ENCODE data around the gene TOP3B.

The TOP3B gene

DNA sequence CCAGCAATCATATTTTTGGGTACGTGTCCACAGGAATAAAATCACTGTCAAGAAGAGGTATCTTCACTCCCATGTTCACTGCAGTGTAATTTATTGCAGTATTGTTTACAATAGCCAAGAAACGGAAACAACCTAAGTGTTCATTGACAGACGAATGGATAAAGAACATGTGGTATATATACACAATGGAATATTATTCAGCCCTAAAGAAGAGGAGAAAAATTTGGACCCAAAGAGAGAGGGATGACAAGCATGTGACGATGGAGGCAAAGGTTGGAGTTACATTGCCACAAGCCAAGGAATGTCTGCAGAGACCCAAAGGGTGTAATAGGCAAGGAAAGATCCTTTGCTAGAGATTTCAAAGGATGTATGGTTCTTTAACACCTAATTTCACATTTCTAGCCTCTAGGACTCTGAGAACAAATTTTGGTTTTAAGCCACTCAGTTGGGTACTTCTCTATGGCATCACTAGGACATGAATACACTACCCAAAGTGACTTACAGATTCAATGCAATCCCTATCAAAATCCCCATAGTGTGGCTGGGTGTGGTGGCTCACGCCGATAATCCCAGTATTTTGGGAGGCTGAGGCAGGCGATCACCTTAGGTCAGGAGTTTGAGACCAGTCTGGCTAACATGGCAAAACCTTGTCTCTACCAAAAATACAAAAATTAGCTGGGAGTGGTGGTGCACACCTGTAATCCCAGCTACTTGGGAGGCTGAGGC, 31.1 kb upstream of the TOP3B start:
- no peak for DNase-seq

DNA sequence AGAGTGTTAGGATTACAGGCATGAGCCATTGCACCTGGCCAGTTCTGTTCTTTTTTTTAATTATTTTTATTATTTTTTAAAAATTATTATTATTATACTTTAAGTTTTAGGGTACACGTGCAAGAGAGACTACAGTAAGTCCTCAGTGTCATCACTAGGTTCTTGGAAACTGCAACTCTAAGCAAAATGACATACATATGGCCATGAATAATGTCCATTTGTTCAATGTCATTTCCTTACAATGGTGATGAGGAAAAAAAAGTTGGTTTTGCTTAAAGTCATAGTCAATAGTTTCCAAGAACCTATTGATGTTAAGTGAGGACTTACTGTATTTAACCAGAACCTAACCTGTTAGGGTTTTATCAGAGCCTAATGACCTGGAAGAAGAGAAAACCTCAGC, 29.4 kb upstream of the TOP3B start:
- DNase-seq, result no peak

DNA sequence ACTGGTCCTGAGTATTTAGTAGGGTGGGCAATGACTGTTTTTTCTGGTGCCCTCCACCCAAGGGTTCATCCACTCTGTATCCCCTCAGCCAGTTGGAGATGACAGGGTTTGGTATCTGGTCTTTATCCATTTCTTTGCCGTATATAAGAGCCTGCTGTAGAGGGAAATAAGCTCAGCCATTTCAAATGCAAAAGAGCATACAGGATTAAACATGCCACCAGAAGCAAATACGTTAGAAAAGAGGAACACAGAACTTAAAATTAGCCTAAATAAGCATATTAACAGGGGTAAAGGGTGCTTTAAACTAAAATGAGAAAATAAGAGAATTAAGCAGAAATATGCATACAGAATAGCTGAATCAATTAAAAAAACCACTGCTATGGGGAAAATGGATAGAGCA, 27.8 kb upstream of the TOP3B start:
- no peak for DNase-seq

DNA sequence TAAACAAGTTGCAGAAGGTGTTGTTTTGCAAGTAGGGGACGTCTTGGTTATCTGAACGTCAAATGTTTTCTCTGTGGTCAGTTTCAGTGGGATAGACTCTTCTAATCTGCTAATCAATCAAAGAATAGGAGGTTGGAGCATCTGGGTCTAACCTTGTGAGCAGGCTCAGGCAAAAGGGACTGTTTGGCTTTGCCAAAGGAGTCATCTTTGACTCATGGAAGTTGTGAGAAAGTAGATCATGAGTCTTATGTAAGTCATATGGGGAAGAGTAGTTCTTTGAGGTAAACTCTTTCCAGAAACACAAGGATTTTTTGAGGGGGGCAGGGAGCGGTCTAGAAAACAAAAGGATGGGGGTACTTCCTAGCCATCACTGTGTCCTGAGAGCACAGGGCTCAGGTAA, 27.1 kb upstream of the TOP3B start:
- DNase-seq, result no peak

DNA sequence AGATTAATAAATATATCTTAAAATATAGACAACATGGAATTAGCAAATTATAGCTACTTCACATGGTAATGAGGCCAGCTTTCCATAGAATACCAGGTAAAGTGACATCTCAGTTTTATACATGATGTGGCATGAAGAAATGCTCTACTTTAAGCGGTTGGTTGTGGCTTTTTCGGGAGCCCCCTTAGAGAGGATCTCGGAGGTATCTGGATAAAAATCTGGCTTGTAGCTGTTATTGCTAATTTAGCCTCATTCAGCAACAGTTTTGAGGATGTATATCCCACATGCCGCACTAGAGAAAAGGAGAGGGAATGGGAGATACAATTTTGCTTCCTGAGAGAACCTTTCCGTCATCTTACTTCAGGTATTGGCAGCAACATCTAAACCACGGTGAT, 24.0 kb upstream of the TOP3B start:
- no peak for DNase-seq

DNA sequence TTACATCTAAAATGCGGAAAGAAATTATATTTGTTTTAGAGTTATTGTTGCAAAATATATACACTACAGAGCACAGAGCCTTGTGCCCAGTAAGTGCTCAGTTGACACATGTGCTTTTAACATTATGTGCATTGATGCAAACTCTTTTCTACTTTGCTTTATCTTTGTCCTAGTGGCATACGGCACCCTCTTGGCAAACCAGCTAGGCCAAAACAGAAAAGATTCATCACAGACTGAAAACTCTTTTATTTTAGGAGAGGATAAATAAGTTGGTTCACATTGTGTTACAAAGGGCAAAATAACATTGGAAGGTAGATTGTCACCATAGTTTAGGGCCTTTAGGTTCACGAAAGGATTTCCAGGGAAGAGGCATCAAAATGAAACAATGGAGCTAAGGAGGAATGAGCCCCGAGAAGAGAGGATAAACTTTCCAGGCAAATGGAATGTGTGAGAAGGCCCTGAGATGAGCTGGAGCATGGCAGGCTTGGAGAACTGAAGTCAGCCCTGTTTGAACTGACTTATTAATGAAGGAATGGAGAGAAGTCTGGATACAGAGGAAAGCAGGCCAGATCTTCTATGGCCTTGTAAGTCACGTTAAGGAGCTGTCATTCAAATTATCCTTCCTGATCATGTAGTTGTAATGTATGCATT, 23.5 kb upstream of the TOP3B start:
- no peak for DNase-seq

DNA sequence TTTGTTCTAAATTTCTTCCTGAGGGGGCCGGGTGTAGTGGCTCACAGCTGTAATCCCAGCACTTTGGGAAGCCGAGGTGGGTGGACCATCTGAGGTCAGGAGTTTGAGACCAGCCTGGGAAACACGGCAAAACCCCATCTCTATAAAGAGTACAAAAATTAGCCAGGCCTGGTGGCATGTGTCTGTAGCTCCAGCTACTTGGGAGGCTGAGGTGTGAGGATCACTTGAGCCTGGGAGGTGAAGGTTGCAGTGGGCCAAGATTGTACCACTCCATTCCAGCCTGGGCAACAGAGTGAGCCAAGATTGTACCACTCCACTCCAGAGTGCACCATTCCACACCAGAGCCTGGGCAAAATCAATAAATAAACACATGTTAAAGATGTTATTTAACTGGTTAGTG, 20.6 kb upstream of the TOP3B start:
- DNase-seq, result no peak

DNA sequence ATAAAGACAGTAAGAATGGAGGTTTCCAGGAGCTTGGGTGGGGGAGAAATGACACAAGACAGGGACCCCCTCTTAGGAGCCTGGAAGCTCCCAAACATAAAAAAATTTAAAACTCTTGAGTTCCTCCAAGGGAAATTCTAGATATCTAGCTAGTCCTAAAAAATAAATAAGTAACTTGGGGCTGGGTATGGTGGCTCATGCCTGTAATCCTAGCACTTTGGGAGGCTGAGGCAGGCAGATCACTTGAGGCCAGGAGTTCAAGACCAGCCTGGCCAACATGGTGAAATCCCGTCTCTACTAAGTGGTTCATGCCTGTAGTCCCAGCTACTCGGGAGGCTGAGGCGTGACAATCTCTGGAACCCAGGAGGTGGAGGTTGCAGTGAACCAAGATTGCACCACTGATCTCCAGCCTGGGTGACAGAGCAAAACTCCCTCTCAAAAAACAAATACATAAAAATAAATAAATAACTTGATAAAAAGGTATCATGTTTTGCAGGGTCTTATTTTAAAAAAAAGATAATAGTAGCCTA, 20.0 kb upstream of the TOP3B start:
- DNase-seq, result no peak

DNA sequence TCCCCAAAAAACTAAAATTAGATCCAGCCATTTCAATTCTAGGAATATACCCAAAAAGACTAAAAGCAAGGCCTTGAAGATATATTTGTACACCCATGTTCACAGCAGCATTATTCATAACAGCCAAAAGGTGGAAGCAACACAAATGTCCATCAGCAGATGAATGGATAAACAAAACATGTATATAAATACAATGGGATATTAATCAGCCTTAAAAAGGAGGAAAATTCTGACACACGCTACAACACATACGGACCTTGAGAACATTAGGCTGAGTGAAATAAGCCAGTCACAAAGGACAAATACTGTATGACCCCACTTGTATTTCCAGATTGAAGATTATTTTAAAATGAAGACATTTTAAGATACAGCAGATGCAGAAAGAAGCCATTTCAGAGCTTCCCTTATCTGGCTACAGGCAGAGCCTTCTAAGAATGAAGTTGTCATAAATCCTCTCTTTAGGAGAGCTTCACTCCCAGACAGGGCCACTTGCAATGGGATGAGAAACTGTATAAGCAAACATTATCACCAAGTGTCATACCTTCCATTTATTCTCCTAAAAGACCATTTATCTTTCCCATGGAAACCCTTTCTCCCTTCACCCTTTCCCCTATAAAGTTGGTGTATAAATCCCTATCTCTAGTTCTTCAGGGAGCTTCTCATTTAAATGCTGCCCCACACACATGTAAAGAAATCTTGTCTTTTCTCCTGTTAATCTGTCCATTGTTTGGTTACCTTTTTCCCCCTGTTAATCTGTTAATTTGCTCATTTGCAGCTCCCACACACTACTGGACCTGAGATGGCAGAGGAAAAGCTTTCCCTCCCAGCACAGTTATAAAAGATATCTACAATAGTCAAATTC, 19.3 kb upstream of the TOP3B start:
- no peak for DNase-seq

DNA sequence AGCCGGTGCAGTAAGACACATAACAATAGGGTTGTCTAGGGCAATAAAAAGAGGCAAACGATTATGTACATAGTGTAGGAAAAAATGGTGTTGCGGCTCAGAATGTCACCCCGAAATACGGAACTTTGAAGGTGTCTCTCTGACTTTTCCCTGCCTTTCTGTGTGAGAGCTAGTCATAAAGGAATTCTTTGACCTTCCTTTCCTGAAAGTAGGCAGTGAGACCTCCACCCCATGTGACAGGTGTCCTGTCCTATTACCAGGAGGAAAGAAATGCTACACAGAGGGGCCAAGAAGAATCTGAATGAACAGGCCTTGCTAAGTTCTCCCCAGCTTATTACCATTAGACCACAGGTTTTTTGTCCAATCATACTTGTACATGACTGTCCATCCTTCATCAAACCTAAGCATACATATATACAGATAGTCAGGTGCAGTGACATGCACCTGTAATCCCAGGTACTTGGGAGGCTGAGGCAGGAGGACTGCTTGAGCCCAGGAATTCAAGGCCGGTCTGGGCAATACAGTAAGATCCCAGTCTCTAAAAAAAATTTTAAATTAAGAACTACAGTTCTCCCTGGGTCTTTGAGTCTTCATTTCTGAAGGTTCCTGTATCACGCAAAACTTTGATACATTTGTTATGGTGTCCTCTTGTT, 16.1 kb upstream of the TOP3B start:
- DNase-seq, result no peak

DNA sequence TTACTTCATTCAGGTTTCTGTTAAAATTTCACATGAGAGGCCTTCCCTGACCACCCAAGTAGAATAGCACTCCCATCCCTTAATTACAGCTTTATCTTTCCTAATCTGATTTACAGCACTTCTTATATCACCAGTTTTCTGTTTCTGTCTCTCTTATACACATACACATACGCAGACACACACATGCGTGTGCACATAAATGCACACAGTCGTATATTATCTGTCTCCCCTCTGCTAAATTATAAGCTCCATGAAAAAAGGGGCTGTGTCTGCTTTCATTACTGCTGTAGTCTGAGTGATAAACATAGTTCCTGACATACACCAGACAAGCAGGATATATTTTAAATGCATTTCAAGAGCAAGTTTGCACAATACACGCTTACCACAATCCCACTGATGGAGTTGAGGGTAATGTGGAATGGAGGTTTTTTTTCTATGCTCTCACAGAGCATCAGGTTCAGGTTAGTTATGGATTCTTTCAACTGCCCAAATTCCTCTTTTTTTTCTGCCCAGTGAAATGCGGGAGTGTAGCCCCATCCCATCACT, 13.7 kb upstream of the TOP3B start:
- no peak for DNase-seq

DNA sequence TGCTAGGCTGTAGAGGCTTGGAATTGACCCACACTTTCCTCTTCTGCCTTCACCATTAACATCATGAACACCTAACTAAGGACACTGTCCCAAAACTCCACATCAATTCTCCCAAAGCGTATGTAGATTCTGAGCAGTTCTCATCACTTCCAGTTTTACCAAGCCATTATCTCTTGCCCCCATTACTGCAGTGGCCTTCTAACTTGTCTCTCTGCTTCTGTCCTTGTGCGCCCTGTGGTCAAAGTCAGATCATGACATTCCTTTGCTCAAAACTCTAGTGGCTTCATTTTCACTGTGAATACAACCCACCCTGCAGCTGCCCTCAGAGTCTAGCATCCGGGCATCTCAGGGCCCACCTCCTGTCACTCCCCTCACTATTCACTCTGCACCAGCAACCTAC, 13.1 kb upstream of the TOP3B start:
- no peak for DNase-seq

DNA sequence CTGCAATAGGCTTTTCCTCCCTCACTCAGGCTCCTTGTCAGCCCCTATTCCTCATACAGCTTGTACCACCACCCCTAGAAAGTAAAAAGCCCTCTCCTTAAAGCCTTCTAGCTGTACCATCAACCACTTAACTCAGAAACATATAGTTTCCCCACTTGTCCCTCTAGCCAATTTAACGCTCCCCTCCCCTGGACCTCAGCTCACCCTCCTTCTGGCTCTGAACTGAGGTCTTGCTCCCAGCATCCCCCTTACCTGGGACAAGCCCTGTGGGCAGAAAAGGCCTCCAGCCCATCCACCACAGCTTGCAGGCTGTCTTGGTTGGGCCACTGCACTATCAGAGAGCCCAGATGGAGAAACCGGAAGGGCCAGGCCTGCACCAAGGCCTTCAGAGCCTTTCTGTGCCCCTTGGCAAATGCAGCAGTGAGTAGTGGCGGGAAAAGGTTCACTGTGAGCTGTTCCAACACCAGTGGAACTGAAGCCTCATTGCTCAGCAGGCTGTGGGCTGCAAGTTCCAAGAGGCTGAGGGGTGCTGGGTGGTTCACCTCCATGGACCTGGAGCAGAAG, 12.4 kb upstream of the TOP3B start:
- no peak for DNase-seq

DNA sequence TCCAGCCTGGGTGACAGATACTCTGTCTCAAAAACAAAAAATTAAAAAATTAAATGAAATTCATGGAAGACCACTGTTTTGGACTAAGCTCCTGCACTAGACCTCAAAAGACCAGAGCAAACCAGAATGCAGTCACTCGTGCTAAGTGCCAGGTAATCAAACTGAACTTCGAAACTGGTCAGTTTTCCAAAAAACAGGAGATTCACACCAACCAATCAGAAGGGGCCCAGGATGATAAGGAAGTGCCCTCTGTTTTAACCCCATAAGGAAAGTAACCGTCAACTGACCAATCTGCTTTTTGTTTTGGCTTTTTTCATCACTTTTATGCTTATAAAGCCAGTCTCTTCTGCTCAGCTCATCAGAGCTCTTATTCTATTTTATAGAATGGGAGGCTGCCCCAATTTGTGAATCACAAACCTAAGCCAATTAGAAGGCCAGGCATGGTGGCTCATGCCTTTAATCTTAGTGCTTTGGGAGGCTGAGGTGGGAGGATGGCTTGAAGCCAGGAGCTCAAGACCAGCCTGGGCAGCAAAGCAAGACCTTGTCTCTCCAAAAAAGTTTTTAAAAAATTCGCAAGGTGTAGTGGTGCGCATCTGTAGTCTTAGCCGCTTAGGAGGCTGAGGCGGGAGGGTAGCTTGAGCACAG, 10.1 kb upstream of the TOP3B start:
- DNase-seq, result no peak

DNA sequence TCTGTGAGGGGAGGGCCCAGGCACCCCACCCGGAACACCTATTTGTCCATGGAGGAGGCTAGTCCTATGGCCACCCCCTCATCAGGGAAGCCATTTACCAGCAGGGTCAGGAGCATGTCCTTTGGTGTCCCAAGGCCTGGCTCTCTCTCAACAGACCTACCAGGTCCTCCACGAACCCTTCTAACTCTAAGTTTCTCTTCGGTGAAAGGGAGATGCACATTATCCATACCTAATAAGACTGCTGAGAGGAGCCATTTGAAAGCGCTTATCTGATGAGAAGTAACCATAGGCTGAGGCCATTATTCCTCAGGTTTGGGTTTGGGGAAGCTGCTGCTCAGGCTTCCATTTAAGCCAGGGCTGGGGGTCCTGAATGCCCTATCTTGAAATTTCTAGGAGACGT, 9.2 kb upstream of the TOP3B start:
- DNase-seq, result no peak

DNA sequence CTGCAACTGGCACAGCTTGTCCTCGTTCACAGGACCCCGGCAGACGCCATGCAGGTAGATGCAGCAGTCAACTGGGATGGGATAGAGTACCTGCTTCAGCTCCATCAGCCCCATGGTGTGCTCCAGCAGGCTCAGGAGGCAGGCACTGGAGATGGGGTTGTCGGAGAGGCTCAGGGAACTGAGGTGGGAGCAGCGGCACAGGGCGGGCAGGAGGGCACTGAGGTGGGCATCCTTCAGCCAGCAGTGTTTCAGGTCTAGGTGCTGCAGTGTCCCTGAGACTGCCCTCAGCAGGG, 8.7 kb upstream of the TOP3B start:
- DNase-seq, result no peak

DNA sequence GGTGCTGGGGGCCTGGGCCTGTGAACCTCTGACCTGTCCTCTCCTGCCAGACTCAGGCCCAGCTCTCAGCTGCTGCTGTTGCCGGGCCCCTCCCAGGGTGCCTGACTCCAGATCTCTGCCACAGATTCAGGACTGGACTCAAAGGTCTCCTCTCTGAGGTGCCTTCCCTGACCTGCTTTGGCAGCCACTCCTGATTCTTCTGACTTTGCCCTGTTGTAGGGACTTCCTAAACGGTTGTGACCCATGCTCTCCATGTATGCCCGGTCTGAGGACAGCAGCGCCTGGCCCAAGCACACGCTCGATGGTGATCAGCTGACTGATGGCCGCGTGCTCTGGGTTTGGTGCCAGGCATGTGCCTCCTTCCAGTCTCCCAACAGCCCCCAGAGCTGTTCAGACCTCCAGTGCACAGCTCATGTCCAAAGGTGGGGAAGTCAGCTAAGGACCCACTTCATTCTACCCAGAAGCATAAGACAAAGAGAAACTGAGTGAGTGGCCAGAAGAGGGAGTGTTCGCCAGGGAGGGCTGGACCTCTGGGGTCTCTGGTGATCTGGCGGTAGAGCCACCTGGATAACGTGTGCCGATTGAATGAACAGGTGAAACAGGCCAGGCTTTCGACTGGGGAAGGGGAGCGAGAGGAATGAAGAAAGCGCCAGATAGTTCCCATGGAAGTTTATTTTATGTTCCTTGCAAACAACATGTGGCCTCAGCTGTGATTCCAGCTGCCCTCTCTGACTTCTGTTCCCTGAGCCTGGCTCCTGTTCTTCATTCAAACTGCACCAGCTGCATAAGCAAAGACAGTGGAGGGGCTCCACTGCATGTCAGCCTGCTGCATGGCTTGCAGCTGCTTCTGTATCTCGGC, 8.1 kb upstream of the TOP3B start:
- no peak for DNase-seq

DNA sequence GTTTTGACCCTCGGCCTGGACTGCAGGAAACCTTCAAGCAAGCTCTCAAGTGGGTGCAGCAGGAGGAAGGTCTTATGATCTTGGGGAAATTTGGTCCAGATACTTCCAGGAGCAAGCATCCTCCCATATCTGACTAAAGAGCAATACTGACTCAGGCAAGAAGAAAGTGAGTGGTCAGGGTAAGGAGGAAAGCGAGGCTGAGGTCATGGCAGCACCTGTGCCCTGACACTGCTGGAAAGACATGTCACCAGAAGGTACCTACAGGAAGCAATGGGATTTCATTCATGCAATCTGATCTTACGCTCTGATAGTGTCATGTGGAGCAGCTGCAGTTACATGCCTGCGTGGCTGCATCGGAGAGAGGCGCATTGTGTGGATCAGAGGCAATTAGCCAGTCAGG, 6.5 kb upstream of the TOP3B start:
- no peak for DNase-seq

DNA sequence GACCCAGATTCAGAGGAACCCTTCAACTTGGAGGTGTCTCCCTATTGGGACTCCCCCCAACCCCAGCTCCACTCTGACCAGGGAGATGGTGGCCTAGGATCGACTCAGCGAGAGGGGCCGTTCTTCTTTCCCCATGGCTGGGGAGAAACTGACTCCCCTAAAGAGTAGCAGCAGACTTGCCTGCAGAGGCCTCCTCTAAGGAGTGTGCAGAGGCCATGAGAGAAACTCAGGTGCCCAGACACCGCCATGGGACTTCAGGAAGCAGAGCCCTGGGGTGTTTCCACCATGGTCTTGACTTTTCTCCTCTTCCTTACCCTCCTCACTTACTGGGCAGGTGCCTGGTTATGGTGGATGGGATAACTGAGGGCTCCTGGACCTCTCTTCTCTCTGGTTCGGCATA, 2.6 kb upstream of the TOP3B start:
- no peak for DNase-seq

DNA sequence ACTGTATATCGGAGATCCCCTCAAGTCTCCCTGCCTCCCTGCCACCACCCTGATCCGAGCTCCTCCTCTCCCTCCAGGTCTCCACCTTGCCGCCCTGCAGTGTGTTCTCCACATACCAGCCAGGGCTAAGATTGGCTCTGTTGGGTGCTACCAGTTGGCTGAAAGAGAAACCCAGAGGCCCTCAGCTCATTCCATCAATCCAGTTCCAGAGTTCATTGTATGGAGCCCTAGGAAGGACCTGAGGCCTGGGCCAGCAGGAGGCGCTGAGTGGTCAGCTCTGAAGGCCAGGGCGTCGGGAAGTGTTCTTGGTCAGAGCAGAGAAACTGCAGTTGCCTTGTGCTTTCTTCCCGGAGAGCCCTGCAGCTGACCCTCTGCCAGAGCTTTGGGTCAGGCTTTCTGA, 2.2 kb upstream of the TOP3B start:
- no peak for DNase-seq

DNA sequence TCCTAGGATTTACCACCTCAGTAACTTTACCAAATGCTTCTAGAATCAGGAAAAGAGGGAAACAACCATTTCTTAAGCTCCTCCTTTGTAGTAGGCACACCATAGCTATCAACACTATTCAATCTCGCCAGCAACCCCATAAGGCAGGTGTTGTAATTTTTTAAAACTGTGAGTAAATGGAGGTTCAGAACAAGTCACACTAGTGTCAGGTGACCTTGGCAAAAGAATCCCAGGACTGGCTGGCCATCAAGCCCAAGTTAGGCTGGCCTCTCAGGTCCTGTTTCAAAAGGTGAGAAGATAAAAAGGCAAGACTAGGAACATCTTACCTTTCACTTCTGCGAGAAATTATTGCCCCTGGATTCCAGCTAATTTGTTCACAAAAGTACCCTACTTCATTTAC, 713 bp downstream of the TOP3B start:
- no peak for DNase-seq

Measured in C1 segment of cervical spinal cord (tissue), 14 donors.